HG02759 (cell line): ENCODE results near the gene ILDR2.
A peak's percentile ranks its signal among the peaks of the same experiment; 100 is the strongest.

Experiments
- ATAC-seq: cut with Tn5 transposase; IDR thresholded peaks from one replicate; pipeline ENCODE4 v1.9.1; 2021; ENCODE audit warnings: mild to moderate bottlenecking, moderate library complexity; ENCODE audit not compliant: unreplicated experiment

Gene ILDR2

DNA sequence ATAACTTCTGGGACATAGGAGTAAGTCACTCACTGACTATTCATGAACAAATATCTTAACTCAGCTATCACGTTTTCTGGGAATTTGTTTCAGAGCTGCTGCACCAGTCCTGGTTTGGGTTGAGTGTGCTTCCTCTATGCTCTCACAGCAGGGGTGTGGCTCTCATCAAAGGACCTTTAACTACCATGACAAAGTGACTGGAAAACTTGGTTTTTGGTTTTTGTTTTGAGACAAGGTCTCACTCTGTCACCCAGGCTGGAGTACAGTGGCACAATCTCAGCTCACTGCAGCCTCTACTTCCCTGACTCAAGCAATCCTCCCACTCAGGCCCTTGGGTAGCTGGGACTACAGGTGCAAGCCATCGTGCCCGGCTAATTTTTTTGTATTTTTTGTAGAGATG, 4.1 kb downstream of the ILDR2 start:
- no peak for ATAC-seq

- peak; percentile 86 for ATAC-seq
These were observed 6.2 kb downstream of the ILDR2 start for GRCh38 chr1:166969074-166969677.

DNA sequence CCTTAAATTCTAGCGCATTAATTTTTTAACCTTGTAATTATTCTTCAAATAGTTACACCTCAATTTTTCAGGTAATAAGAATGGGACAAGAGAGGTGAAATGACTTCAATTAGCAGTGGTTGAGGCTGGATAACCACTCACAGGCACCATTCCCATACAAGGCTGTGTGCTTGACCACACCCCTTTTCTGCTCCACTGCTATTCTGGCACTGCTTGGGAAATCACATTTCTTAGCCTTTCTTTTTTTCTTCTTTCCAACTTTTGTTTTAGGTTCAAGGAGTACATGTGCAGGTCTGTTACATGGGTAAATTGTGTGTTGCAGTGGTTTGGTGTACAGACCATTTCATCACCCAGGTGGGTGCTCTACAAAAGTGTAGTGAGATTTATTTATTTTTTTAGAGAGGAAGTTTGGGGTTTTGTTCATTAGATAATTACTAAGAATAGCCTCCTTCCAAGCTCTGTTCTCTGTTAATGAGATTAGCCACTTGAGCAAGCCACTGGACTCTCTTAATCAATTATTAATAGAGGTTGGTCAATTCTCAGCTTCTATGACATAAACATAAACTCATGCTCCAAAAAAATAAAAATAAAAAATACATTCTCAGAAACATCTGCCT, 14.4 kb downstream of the ILDR2 start:
- ATAC-seq: peak; percentile 70

GRCh38 chr1:166956872-166957271, 18.5 kb downstream of the ILDR2 start:
- ATAC-seq: no peak

- no peak for ATAC-seq
These were observed 19.1 kb downstream of the ILDR2 start for GRCh38 chr1:166956057-166956850.

DNA sequence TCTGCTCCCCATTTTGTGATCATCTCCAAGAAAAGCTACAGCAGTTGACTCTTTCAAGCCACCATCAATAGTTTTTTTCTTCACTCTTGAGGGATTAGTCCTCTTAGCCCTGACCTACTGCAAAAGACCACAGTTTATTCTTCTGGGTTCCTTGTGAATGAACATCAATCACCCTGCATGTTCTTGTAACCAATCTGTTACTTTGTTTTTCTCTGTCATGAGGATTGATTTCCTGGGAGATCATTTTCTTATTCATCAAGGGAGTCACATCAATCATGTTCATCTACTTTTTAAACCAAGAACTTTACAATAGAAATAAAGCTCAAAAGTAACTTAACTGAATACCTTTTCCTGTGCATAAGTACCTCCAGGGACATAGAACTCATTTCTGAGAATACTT, 21.8 kb downstream of the ILDR2 start:
- ATAC-seq: no peak

DNA sequence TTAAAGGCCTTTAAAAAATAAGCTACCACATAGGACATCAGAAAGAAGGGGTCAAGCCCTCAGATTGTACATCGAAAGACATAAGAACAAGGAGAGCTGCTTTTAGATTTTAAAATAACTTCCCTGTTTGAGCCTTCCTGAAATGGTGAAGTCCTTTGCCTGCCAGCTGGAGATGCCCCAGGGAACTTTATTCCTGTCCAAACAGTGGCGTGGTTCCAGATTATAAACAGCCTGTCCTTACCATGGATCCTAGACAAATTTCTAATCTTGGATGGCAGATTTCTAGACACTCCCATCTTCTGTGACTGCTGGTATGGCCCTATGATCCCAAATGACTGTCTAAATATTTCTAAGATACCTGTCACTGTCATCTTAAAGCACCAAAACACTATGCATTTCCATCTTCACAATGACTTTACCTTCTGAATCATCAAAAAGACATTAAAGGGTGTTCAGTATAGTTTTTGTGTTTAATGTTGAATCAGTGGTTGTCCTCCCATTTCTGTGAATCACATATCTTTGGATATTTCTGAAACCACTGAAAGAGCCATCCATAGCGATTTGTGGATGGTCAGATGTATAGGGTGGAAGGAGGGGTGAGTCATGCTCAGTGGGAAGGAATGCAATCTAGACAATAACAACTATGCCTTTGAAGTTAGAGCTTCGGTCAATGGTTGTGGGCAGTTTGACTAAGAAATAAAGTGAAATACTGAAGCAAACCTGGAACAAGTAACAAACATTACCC, 23.2 kb downstream of the ILDR2 start:
- ATAC-seq: no peak

DNA sequence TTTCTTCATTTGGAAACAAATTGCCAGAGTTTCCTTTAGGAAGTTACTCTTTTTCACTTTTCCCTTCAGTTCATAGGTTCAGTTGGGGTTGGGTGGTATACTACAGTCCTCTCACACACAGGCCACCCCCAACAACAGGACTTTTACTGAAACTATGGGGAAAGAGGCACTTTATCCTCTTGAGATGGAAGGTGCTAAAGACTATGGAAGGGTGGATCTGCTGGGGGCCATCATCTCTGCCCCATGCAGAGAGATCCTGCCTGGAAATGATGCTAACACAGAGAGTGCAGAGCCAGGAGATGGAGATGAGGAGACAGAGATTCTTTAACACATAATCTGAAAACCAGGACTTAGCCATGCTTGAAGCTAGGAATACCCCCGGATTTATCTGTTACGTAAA, 24.3 kb downstream of the ILDR2 start:
- no peak for ATAC-seq

GRCh38 chr1:166950156-166950555, 25.2 kb downstream of the ILDR2 start:
- no peak for ATAC-seq

DNA sequence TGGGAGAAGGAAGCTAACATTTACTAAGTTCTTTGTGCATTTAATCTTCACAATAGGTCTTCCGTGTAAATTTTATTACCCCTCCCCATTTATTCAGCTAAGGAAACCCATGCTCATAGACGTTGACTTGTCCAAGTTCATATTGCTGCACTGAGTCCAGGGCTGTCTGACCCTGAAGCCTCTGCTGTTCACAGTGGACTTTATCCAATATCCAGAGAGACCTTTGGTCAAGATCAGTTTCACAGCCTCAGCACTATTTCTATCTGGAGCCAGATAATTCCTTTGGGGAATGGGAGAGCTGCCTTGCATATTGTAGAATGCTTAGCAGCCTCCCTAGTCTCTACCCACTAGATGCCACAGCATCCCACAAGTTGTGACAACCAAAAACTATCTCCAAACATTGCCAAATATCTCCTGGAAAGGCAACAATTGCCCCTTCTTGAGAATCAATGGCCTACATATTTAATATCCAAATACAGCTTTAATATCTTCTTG, 26.4 kb downstream of the ILDR2 start:
- ATAC-seq: no peak

DNA sequence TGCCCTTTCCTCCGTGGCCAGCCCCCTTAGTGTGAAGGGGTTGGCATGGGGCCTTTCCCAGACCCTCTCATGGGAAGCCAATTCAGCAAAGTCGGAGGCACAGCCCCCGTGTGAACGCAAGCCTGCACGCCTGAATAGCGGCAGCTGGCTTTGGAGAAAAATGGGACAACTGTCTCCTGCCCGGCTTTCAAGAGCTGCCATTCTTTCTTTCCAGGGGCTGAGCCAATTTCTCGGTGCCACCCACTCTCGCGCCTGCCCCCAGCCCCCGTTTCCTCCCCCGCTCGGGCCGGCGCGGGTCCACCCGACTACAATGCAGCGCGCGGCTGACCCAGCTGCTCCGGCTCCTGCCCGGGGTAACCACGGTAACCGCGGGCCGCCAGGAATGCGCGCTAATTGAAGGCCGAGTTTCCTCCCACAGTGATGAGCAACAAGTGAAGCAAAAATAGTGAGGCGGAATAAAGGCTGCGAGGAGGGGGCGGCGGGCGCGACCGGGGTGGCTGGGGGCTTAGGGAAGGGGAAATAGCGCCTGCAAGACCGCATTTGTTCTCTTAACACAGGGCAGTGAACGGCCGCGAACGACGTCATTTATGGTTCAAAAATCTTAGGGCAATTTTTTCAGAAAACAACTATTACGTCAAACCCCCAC, 27.8 kb downstream of the ILDR2 start:
- peak; percentile 64 for ATAC-seq

DNA sequence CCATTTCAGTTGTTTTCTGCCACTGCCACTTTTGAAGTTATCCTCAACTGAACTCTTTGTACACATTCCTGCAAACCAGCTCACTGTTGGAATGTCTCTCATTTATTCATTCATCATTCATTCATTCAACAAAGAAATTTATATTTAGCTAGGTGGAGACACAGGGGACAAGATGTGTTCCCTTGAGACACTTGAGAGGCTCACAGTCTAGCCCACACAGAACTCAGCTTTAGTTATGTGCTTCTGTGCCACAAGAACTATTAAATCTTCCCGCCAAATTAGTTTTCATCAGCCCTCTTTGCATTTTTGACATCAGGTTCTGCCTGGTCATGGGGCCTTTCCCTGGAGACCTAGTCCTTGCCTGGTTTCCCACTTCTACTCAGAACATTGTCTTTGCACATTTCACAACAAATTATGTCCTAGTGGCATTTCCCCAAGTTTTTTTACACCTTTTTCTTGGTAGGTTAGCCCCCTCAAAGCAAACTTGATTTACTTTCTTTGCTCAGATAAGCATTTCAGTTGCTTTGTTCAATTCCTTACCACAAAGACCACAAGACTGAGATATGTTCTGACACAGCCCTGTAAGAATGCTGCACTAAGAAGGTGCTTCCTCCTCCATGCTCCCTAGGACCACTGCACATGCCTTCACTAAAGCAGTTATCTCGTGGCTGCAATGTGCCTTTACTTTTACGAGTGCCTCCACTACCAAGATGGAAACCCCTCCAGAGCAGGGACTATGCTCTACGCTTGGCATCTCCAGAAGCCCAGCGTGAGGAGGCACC, 31.0 kb downstream of the ILDR2 start:
- peak; percentile 67 for ATAC-seq

- no peak for ATAC-seq
These were observed 35.5 kb downstream of the ILDR2 start for GRCh38 chr1:166939741-166940375.

- no peak for ATAC-seq
These were observed 37.4 kb downstream of the ILDR2 start for GRCh38 chr1:166937962-166938361.

DNA sequence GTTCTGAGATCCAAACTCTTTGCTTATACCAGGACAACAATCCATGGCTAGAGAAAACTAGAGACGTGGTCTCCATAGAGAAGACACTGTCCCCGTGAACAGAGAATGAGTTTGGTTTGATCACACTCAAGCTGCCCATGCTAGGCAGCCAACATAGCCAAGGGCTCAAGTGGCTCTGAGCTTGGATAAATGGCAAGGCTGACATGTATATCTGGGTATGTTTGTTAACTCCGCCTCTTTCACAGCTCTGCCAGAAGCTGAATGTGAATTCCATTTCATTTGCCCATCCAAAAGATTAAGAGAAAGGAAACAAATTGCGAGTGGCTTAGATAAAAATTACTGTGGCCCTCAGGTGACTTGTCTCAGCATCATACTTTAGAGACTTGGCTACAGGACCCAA, 38.0 kb downstream of the ILDR2 start:
- ATAC-seq: no peak

DNA sequence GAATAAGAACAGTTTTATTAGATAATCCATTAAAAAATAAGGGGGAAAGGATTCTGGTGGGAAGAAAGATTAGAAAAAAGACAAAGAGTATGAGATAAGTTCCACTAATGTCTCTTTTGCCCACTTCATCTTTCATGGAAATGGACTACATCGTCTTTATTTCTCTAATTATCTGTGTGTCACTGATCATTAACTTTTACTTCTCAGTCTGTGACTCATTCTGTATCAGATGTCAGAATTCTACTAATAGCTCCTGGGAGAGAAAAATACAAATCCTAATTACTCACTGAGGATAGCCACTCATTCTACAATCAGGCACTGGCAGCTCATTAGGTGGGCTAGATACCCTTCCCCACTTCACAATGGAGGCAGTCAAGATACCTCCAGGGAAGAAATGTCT, 41.7 kb downstream of the ILDR2 start:
- ATAC-seq: peak; percentile 60

GRCh38 chr1:166933140-166933539, 42.2 kb downstream of the ILDR2 start:
- ATAC-seq: peak; percentile 30

DNA sequence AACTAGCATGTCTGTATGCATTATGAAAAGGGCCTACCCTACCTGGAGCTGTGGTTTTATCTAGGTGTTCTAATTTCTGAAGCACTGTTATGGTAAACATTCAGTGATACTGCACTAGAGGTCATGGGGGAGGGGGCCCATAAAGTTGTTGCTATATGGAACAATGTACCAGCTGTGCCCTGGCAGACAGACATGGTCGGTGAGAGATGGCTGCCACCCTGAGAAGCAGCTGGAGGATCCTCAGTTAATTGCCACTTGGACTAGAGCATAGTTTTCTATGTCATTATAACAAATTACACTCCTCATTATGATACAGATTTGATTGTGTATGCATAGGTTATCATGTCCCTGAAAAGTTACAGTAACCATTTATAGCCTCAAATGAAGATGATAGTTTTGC, 45.4 kb downstream of the ILDR2 start:
- ATAC-seq: no peak

GRCh38 chr1:166927701-166928100, 47.6 kb downstream of the ILDR2 start:
- ATAC-seq: no peak
